Keratinocyte (primary cell): ENCODE measurements around the gene CCDC27.

Source experiments
- EZH2 ChIP-seq: IDR thresholded peaks from one replicate; pipeline ENCODE4 v1.6.1; 2012; ENCODE audit warnings: inconsistent platforms, mild to moderate bottlenecking, low read length, moderate library complexity
- TF ChIP-seq, protein P1 (sequence below), 3 experiments: IDR thresholded peaks in 1 of 3; conservative IDR thresholded peaks in 1 of 3; optimal IDR thresholded peaks in 1 of 3; 2 replicates in 2 of 3; 3 replicates in 1 of 3; pipeline versions ENCODE3 to v1.5.1; 2011; ENCODE audit warnings: low read length in 3 of 3, mild to moderate bottlenecking in 3 of 3, moderate library complexity in 2 of 3, control low read depth in 1 of 3, inconsistent platforms in 1 of 3; ENCODE audit not compliant: insufficient read depth in 2 of 3; ENCODE audit errors: extremely low read depth in 1 of 3

DNA sequence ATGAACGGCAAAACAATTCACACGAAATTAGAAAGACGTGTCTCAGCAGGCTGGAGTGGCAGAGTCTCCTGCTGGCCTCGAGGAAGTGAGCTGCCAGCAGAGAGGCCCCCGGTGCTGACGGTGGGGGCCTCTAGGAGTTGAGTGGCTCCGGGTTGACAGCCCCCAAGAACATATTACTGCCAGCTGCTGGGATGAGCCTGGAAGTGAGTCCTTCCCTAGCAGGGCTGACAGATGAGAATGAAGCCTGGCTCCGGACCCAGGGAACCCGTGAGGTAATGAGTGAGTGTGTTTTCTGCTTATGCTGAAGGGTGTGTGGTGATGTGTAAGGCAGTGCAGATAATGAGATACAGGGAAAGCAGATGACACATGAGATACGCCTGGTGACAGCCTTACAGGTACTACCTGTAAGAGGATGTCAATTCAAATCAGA lies 67.5 kb downstream of the CCDC27 start:
- TF ChIP-seq, protein P1, sequence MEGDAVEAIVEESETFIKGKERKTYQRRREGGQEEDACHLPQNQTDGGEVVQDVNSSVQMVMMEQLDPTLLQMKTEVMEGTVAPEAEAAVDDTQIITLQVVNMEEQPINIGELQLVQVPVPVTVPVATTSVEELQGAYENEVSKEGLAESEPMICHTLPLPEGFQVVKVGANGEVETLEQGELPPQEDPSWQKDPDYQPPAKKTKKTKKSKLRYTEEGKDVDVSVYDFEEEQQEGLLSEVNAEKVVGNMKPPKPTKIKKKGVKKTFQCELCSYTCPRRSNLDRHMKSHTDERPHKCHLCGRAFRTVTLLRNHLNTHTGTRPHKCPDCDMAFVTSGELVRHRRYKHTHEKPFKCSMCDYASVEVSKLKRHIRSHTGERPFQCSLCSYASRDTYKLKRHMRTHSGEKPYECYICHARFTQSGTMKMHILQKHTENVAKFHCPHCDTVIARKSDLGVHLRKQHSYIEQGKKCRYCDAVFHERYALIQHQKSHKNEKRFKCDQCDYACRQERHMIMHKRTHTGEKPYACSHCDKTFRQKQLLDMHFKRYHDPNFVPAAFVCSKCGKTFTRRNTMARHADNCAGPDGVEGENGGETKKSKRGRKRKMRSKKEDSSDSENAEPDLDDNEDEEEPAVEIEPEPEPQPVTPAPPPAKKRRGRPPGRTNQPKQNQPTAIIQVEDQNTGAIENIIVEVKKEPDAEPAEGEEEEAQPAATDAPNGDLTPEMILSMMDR (optimal IDR thresholded peaks at IDR 0.05 in 1 of 3, IDR thresholded peaks at IDR 0.05 in 1 of 3, conservative IDR thresholded peaks at IDR 0.05 in 1 of 3; ENCODE audit: extremely low read depth in 1 of 3, insufficient read depth in 2 of 3, low read length in 3 of 3): no peak
- no peak for TF ChIP-seq EZH2
